GM12874 (cell line): Measurements from ENCODE around the gene MGMT.

Source experiments
- TF ChIP-seq, protein P1 (sequence below): IDR thresholded peaks from 2 replicates; pipeline ENCODE4 v1.5.1; 2011; ENCODE audit warnings: low read depth, mild to moderate bottlenecking, control low read depth, low read length, moderate library complexity; ENCODE audit not compliant: insufficient read depth

The MGMT gene

DNA sequence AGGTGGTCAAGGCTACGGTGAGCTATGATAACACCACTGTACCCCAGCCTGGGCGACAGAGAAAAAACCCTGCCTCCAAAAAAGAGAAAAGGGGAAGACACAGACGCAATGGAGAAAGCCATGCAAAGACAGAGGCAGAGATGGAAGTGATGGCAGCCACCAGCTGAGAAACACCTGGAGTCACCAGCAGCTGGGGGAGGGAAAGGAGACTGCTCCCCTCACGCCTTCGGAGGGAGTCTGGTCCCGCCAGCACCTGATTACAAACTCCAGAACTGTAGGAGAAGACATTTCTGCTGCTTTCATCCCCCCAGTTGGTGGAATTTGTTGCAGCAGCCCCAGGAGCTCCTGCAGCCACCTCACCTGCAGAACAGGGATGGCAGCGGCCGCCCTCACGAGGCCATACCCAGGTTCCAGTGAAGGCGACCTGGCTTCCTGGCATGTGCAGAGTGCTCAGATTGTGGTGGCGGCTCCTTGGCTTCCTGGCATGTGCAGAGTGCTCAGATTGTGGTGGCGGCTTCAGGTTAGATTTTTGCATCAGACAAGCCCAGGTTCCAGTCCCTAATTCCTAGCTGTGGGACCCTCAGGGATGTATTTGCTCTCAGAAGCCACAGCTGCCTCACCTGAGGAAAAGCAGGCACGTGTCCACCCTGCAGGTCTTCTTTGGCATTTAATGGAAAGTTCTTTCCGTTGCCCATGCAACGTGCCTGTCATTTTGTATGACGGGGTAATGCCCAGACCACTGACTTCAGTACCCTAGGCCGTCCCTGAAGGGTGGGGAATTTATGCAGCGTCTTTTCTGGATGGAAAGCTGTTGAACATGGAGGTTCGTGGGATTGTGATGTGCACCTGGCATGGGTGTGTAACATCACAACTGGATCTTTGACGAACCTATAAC lies 314.1 kb downstream of the MGMT start:
- TF ChIP-seq, protein P1, sequence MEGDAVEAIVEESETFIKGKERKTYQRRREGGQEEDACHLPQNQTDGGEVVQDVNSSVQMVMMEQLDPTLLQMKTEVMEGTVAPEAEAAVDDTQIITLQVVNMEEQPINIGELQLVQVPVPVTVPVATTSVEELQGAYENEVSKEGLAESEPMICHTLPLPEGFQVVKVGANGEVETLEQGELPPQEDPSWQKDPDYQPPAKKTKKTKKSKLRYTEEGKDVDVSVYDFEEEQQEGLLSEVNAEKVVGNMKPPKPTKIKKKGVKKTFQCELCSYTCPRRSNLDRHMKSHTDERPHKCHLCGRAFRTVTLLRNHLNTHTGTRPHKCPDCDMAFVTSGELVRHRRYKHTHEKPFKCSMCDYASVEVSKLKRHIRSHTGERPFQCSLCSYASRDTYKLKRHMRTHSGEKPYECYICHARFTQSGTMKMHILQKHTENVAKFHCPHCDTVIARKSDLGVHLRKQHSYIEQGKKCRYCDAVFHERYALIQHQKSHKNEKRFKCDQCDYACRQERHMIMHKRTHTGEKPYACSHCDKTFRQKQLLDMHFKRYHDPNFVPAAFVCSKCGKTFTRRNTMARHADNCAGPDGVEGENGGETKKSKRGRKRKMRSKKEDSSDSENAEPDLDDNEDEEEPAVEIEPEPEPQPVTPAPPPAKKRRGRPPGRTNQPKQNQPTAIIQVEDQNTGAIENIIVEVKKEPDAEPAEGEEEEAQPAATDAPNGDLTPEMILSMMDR, result no peak

DNA sequence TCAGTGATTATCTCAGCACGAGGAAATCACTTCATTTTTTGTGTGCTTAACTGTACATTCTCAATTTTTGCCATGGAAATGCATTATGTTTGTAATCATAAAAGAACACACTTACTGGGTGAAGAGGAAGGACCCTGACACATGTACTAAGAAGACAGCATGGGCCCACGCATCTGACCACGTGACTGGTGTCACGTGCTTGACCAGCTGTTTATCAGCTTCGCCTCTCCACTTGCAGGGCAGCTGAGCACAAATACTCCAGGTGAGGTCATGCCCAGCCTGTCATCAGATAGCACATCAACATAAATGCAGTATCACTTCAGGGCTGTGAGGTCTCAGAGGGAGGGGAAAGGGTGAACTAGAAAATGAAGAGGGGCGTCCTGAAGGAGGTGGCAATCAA lies 317.2 kb downstream of the MGMT start:
- TF ChIP-seq, protein P1, result no peak

DNA sequence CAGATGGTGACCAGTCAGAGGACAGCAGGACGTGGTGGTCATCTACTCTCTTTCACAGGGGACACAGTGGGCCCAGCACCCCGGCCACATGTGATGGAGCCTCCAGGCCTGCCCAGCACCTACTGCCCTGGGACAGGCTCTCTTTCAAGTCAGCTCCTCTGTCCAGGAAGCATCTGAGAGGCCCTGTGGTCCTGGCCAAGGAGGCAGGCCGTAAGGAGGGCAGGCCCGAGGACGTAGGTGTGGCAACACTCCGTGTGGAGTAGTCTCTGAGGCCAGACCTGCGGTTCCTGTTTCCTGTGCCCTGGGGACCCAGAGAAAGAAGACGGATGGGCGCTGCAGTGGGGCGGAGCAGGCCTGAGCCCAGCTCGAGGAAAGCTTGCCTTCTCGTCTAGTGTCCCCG lies 317.9 kb downstream of the MGMT start:
- TF ChIP-seq, protein P1, result no peak

DNA sequence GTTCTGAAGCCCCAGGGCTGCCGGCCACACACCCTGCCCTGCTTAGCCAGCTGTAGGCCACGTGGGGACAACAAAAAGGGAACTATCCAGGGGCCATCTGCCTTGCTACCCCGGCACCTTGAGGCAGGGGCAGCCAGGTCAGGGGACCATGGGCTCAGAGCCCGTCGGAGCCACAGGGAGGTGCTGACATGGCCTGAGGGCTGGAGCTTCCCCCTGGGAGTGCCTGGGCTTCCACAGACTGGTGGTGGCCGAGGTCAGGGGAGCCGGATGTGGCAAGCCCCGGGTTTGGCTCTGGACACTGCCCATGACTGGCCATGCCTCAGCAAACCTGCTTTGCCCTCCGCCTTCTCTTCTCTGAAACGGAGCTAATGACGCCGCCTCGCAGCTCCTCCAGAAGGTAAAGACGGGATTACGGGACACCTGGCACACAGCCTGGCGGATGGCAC lies 318.5 kb downstream of the MGMT start:
- TF ChIP-seq, protein P1, result no peak

DNA sequence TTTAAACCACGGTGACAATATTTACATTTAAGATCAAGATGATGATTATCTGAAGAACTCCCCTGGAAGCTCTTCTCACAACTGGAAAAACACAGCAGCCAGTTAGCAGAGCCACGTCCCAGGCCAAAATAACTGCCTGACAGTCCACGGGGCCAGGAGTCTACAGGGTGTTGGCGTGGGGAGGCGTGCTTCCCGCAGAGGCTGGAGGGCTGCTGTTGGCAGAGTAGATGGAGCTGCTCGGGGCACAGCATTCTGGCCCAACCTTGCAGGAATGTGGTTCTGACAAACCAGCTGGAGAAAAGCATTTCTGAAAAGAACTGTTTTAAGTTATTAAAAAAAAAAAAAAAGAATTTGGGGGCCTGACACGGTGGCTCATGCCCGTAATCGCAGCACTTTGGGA lies 319.2 kb downstream of the MGMT start:
- TF ChIP-seq, protein P1, result no peak

DNA sequence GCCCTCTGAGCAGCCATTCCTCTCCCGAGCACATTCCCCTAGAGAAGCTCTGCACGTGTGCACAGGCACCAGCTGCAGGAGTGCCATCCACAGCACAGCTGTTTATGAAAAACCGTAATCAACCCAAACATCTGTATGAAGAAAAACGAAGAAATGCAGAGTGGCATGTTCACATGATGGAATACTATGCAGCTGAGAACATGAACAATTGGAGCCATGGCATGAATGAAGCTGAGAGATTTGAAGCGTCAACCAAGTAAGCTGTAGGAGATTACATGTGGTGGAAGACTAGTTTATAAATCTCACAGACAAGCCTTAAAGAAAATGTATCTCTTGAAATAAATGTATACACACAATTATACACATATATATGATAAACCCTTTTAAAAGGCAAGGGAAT lies 320.5 kb downstream of the MGMT start:
- TF ChIP-seq, protein P1, result no peak

DNA sequence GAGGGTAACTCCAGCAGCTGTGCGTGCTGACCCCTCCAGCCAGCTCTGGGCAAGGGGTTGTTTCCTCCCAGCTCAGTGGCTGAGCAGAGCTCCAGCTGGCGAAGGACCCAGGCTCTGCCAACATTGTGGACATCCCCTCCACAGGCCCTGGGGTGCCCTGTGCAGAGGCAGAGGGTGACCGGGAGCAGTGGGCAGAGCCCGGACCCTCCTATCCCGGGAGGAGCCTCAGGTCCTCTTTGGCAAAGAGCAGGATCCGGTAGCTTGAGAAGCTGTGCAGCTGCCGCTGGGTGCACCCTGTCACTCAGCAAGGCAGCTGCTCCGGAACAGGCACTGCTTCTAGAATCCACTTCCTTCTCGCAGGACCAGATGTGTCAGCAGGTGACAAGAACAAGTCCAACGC lies 321.2 kb downstream of the MGMT start:
- TF ChIP-seq, protein P1, result no peak
